ENCODE data around the gene EBI3. TPM values are rescaled to one million over a fixed set of nuclear protein-coding genes. Genes with fewer than 3 reads are reported as not detected.
A peak's percentile ranks its signal among the peaks of the same experiment; 100 is the strongest.

Gene EBI3
- polyA plus RNA-seq, 1 donor from 2014 or later, result 24.2 TPM

DNA sequence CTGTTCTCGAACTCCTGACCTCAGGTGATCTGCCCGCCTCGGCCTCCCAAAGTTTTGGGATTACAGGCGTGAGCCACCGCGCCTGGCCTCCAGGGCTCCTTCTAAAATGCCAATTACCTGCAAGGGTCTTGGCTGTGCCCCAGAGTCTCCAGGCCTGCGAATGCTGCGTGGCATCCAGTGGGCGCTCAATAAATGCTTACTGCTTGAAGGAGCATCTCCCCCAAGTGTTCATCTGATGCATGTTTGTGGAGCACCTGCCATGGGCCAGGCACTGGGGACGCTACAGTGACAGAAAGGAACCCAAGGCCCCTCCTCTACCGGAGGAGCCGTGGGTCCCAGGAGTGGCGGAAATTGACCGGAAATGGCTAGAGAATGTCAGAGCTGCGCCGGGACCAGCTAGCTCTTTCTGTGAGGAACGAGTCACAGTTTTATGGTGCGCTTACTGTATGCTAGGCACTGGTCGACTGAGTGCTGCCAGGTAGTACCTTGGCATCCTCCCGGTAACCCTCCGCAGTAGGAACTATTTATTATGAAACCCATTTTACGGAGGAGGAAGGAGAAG, 32.7 kb upstream of the EBI3 start:
- peaks cover 55% of the 10 kb centered on the region for H3K27me3 Mint-ChIP-seq
- peaks cover 0 to 4% (median 3%) of the 10 kb centered on the region in 3 donors for H3K9me3 Mint-ChIP-seq
- H3K27ac Mint-ChIP-seq, result peak overlapping the region in 1 of 3 donors; percentile 96
- peaks cover 1% of the 10 kb centered on the region for H3K36me3 Mint-ChIP-seq
- H3K4me1 Mint-ChIP-seq, result peaks cover 0 to 15% (median 7%) of the 10 kb centered on the region in 3 donors
- peak overlapping the region in 1 of 4 donors; percentile 27 for H3K4me3 Mint-ChIP-seq

DNA sequence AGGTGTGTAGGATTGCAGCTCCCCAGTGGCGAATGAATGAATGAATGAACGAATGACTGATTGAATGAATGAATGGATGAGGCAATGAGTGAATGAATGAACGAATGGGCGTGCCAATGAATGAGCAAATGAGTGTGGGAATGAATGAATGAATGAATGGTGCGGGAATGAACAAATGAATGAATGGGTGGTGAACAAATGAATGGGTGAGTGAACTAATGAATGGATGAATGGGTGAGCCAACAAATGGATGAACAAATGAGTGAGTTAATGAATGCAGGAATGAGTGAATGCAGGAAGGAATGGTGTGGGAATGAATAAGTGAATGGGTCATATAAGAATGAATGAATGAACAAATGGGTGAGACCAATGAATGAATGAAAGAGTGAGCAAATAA, 32.1 kb upstream of the EBI3 start:
- Mint-ChIP-seq H3K36me3 (peaks cover 1% of the 10 kb centered on the region), H3K9me3 (peaks cover 0 to 4% (median 3%) of the 10 kb centered on the region in 3 donors), H3K4me3 (peak overlapping the region in 1 of 4 donors; percentile 27), H3K4me1 (peaks cover 0 to 15% (median 9%) of the 10 kb centered on the region in 3 donors), H3K27ac (peak overlapping the region in 2 of 3 donors; percentile 87 to 96), H3K27me3 (peaks cover 55% of the 10 kb centered on the region)

DNA sequence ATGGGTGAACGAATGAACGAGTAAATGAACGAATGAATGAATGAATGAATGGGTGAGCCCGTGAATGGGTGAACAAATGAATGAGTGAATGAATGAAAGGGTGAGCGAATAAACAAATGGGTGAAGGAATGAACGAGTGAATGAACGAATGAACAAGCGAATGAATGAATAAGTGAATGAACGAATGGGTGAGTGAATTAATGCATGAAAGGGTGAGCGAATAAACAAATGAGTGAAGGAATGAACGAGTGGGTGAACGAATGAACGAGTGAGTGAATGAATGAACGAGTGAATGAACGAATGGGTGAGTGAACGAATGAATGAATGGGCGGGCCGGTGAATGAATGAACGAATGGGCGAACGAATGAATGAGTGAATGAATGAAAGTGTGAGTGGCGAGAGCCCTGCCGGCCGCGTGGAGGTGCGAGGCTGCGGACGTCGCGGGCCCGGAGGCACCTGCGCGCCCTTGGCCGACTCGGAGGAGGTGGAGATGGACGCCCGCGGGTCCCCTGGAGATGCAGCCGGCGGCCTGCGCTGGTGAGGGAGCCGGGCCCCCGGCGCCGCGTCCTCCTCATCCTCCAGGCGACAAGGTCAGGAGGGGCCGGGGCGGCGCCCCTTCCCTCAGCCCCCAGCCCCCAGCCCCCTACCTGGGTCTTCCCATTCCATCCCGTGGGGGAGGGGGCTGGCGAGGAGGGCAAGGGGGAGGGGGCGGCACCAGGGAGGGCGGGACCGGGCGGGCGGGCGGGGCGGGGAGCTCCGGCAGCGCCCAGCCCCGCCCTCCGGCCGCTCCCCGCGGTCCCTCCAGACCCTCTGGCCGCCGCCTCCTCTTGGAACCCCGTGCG, 31.5 kb upstream of the EBI3 start:
- peaks cover 0 to 4% (median 3%) of the 10 kb centered on the region in 3 donors for H3K9me3 Mint-ChIP-seq
- peaks cover 55% of the 10 kb centered on the region for H3K27me3 Mint-ChIP-seq
- peaks cover 0 to 15% (median 10%) of the 10 kb centered on the region in 3 donors for H3K4me1 Mint-ChIP-seq
- H3K27ac Mint-ChIP-seq, result peak overlapping the region in 2 of 3 donors; percentile 72 to 96
- peaks cover 1% of the 10 kb centered on the region for H3K36me3 Mint-ChIP-seq
- no peak overlapping the region for H3K4me3 Mint-ChIP-seq

DNA sequence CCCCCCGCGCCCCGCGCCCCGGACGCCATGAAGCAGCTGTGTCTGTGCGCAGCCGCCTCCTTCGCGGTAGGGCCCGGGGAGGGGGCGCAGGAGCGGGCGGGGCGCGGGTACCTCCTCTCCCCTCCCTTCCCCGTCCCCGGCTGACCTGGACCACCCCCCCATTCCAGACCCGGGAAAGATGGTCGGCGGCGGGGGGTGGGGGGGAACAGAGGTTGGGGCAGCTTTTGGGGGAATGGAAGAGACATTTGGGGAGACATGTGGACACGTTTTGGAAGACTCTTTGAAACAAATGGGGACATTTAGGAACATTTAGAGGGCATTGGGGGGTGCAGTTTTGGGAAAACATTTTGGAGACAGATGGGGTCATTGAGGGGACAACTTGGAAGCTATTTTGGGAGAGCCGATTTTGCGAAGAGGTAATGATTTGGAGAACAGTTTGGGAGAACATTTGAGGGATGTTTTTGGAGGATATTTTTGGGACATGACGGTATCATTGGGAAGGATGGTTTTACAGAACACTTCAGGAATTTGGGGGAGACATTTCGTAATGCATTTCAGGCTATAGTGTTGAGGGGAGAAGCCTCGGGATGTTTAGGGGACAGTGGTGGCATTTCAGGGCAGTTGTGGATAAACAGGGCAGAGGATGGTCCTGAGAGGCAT, 30.7 kb upstream of the EBI3 start:
- Mint-ChIP-seq H3K9me3 (peaks cover 0 to 4% (median 3%) of the 10 kb centered on the region in 3 donors), H3K4me3 (peak overlapping the region in 1 of 4 donors; percentile 19), H3K27ac (peak overlapping the region in 2 of 3 donors; percentile 53 to 92), H3K27me3 (peaks cover 51% of the 10 kb centered on the region), H3K4me1 (peaks cover 0 to 15% (median 8%) of the 10 kb centered on the region in 3 donors), H3K36me3 (peaks cover 1% of the 10 kb centered on the region)

DNA sequence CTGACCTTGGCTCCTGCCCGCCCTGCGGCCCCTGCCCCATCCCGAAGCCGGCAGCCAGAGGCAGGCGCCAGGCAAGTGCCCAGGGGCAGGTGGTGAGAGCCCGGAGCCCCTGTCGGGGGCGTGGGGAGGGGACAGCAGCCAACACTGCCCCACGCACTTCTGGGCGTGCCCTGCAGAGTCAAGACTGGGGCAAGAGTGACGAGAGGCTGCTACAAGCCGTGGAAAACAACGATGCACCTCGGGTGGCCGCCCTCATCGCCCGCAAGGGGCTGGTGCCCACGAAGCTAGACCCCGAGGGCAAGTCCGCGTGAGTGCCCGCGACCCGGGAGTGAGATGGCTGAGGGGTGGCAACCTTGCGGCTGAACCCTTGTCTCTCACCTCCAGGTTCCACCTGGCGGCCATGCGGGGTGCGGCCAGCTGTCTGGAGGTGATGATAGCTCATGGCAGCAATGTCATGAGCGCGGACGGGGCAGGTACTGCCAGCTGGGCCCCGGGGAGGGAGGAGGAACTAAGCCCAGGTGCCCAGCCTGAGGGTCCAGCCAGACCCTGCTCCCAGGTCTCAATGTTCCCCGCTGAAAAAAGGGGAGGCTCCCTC, 29.5 kb upstream of the EBI3 start:
- H3K9me3 Mint-ChIP-seq, result peaks cover 0 to 4% (median 3%) of the 10 kb centered on the region in 3 donors
- no peak overlapping the region for H3K27ac Mint-ChIP-seq
- no peaks in the 10 kb centered on the region for H3K36me3 Mint-ChIP-seq
- H3K27me3 Mint-ChIP-seq, result peaks cover 46% of the 10 kb centered on the region
- no peak overlapping the region for H3K4me3 Mint-ChIP-seq
- H3K4me1 Mint-ChIP-seq, result peaks cover 5 to 18% (median 12%) of the 10 kb centered on the region in 3 donors

DNA sequence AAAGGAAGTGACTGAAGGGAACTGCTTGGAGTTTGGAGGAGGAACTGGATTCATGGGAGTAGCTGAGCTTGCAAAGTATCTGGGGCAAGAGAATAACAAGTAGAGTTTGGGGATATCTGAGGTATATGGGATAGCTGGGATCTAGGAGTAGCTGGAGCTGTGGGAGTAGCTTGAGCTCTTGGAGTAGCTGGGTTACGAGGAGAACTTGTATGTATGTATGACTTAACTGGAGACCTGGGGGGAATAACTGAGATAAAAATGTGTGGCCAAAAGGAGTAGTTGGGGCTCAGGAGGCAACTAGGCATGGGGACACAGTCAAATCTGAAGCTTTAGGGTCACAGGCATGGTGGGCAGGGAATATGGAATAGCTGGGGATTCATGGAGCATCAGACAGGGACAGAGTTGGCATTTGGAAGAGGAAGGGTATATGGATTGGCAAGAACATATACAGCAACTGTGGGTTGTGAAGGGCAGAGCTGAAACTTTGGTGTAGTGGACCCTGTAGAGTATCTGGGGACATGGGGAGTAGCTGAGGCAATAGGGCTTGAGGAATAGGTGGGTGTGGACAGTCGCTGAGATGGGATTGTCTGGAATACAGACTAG, 28.3 kb upstream of the EBI3 start:
- Mint-ChIP-seq H3K36me3 (no peaks in the 10 kb centered on the region), H3K27me3 (peaks cover 34% of the 10 kb centered on the region), H3K4me3 (no peak overlapping the region), H3K27ac (peak overlapping the region in 2 of 3 donors; percentile 3 to 14), H3K9me3 (peaks cover 0 to 4% (median 3%) of the 10 kb centered on the region in 3 donors), H3K4me1 (peaks cover 5 to 18% (median 12%) of the 10 kb centered on the region in 3 donors)

DNA sequence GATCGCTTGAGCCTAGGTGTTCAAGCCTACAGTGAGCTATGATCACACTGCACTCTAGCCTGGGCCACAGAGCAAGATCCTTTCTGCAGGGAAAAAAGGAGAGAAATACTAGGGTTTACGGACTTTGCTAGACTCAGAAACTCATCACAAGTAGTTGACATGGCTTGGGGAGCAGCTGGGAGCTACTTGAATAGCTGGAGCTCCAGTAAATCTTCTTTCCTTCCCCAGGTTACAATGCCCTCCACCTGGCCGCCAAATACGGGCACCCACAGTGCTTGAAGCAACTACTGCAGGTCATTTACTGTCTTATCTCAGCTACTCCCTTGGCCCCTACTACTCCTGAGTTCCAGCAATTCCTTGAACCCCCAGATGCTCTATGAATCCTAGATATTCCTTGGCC, 27.5 kb upstream of the EBI3 start:
- H3K27ac Mint-ChIP-seq, result no peak overlapping the region
- peaks cover 0 to 4% (median 3%) of the 10 kb centered on the region in 3 donors for H3K9me3 Mint-ChIP-seq
- peaks cover 27% of the 10 kb centered on the region for H3K27me3 Mint-ChIP-seq
- no peaks in the 10 kb centered on the region for H3K36me3 Mint-ChIP-seq
- H3K4me1 Mint-ChIP-seq, result peaks cover 5 to 18% (median 12%) of the 10 kb centered on the region in 3 donors
- no peak overlapping the region for H3K4me3 Mint-ChIP-seq

DNA sequence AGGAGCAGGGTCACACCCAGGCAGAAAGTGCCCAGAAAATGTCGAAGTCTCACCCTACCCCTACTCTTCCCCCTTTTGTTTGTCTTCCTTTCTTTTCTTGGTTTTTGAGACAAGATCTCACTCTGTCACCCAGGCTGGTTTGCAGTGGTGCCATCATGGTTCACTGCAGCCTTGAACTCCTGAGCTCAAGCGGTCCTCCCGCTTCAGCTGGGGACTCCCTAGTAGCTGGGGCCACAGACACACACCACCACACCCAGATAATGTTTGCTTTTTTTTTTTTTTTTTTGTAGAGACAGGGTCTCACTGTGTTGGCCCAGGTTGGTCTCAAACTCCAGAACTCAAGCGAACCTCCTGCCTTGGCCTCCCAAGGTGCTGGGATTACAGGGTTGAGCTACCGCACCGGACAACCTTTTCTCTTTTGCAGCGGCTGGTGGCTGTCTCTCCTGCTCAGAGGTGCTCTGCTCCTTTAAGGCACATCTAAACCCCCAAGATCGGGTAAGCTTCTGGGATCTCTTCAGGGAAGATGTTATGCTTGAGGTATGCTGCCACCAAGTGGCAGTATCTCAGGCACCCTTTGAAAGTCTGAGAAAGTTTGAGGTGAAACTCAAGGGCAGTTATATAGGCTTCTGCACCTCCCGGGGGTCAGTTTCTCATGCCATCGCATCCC, 22.4 kb upstream of the EBI3 start:
- Mint-ChIP-seq H3K4me3 (no peak overlapping the region), H3K36me3 (no peaks in the 10 kb centered on the region), H3K27ac (peak overlapping the region in 1 of 3 donors; percentile 57), H3K9me3 (no peaks in the 10 kb centered on the region), H3K4me1 (peaks cover 4 to 5% (median 5%) of the 10 kb centered on the region in 3 donors), H3K27me3 (peaks cover 6% of the 10 kb centered on the region)

DNA sequence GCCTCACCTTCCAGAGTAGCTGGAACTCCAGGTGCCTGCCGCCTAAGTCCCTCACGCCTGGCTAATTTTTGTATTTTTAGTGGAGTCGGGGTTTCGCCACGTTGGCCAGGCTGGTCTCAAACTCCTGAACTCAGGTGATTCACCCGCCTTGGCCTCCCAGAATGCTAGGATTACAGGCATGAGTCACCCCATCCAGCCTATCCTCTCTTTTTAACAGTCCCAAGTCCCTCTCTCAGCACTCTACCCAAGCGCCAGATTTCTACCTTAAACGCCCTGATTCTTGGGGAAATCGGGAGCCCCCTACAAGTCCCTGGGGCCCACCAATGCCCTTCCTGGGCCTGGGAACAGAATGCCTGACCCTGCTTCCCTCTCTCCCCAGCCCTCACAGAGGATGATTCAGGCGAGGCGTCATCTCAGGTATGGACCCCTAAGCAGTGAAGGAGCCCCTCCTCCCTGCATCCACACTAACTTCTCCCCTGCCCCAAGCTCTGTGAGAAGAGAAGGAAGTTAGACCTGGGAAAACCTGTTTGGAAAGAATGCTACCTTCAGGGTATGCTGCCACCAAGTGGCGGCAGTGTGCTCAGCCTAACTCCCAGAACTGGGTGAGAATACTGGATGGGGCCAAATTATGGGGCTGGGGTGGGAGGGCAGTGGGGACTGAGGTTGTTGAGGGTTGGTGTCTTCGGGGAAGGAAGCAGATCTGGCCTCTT, 20.8 kb upstream of the EBI3 start:
- peak overlapping the region in 1 of 4 donors; percentile 27 for H3K4me3 Mint-ChIP-seq
- no peaks in the 10 kb centered on the region for H3K9me3 Mint-ChIP-seq
- H3K36me3 Mint-ChIP-seq, result no peaks in the 10 kb centered on the region
- no peak overlapping the region for H3K27ac Mint-ChIP-seq
- H3K4me1 Mint-ChIP-seq, result peaks cover 4 to 5% (median 4%) of the 10 kb centered on the region in 3 donors
- peaks cover 11% of the 10 kb centered on the region for H3K27me3 Mint-ChIP-seq

DNA sequence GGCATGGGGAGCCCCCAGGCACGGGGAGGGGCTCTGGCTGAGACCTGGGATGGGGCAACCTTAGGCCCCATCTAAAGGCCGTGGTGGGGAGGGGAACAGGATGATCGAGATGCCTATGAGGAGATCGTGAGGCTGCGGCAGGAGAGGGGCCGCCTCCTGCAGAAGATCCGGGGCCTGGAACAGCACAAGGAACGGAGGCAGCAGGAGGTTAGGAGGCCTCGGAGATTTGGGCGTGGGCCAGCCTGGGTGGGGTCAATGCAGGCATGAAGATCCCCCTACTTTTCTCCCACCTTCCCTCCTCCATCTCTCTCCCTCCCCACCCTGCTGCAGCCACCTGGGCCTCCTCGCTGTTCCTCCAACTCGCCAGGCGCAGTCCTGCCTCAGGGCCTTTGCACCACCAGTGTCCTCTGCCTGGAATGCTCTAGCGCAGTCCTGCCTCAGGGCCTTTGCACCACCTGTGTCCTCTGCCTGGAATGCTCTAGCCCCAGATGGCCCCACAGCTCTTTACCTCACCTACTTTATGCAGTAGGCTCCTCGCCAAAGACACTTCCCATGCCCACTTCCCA, 19.1 kb upstream of the EBI3 start:
- Mint-ChIP-seq H3K9me3 (no peaks in the 10 kb centered on the region), H3K27ac (no peak overlapping the region), H3K4me3 (no peak overlapping the region)

DNA sequence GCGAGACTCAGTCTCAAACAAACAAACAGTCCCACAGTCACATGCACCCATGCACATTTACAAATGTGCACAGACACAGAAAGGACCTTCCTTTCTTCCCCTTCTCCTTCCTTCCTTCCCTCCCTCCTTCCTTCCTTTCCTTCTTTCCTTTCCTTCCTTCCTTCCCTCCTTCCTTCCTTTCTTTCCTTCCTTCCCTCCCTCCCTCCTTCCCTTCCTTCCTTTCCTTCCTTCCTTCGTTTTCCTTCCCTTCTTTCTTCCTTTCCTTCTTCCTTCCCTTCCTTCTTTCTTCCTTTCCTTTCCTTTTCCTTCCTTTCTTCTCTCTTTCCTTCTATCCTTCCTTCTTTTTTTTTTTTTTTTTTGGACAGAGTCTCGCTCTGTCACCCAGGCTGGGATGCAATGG, 16.2 kb upstream of the EBI3 start:
- Mint-ChIP-seq H3K4me1 (peaks cover 11 to 14% (median 11%) of the 10 kb centered on the region in 3 donors), H3K27ac (peak overlapping the region in 1 of 3 donors; percentile 84), H3K4me3 (peak overlapping the region in 1 of 4 donors; percentile 56), H3K27me3 (peaks cover 7% of the 10 kb centered on the region), H3K9me3 (no peaks in the 10 kb centered on the region), H3K36me3 (no peaks in the 10 kb centered on the region)

More for the DNA sequence above, 19.1 kb upstream of the EBI3 start:
- Mint-ChIP-seq H3K4me1 (peaks cover 11 to 12% (median 11%) of the 10 kb centered on the region in 3 donors), H3K36me3 (no peaks in the 10 kb centered on the region), H3K27me3 (peaks cover 10% of the 10 kb centered on the region)

DNA sequence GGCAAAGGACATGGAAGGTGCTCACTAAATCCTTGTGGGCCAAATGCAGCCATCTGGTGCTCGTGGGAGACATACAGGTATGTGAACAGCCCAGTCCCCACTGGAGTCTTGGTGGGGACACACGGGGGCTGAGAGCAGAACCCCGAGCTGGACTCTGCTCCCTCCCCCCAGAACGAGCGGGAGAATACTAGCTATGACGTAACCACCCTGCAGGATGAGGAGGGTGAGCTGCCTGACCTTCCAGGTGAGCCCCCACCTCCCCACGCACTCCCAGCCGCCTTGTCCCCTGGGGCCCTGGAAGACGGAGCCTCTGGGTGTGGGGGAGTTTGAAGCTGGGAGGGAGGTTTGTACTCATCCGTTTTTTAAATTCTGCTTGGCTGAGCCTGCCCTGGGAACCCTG, 13.5 kb upstream of the EBI3 start:
- H3K27me3 Mint-ChIP-seq, result peaks cover 7% of the 10 kb centered on the region
- no peaks in the 10 kb centered on the region for H3K9me3 Mint-ChIP-seq
- no peak overlapping the region for H3K27ac Mint-ChIP-seq
- no peaks in the 10 kb centered on the region for H3K36me3 Mint-ChIP-seq
- peaks cover 11 to 14% (median 11%) of the 10 kb centered on the region in 3 donors for H3K4me1 Mint-ChIP-seq
- H3K4me3 Mint-ChIP-seq, result peak overlapping the region in 1 of 4 donors; percentile 23

DNA sequence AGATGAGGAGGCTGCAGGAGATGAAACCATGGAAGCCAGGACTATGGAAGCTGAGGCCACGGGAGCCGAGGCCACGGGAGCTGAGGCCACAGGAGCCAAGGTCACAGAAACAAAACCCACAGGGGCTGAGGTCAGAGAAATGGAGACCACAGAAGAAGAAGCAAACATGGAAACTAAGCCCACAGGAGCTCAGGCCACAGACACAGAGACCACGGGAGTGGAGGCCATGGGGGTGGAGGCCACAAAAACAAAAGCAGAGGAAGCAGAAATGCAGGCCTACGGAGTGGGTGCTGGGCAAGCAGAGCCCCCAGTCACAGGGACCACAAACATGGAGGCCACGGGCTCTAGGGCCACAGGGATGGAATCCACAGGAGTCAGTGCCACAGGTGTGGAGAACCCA, 12.5 kb upstream of the EBI3 start:
- H3K27ac Mint-ChIP-seq, result no peak overlapping the region
- no peaks in the 10 kb centered on the region for H3K9me3 Mint-ChIP-seq
- H3K36me3 Mint-ChIP-seq, result no peaks in the 10 kb centered on the region
- H3K4me1 Mint-ChIP-seq, result peaks cover 10 to 16% (median 11%) of the 10 kb centered on the region in 3 donors
- no peak overlapping the region for H3K4me3 Mint-ChIP-seq
- H3K27me3 Mint-ChIP-seq, result peaks cover 7% of the 10 kb centered on the region
